HG02870 (cell line): ENCODE results near the gene PDLIM5.
"Not testable (repeated sequence)": the region's sequence is repeated elsewhere in the genome, so short reads cannot be mapped to it uniquely, and the experiment has no call there.

Experiments used
- ATAC-seq: cut with Tn5 transposase; IDR thresholded peaks from one replicate; pipeline ENCODE4 v1.9.1; 2021; ENCODE audit warnings: mild to moderate bottlenecking, moderate library complexity; ENCODE audit not compliant: unreplicated experiment

The PDLIM5 gene

GRCh38 chr4:94459462-94460161 lies 7.9 kb downstream of the PDLIM5 start:
- no peak for ATAC-seq

GRCh38 chr4:94461506-94461905 lies 9.8 kb downstream of the PDLIM5 start:
- no peak for ATAC-seq

GRCh38 chr4:94462572-94462971 lies 10.8 kb downstream of the PDLIM5 start:
- ATAC-seq, result no peak

GRCh38 chr4:94463771-94464170 lies 12.0 kb downstream of the PDLIM5 start:
- no peak for ATAC-seq

GRCh38 chr4:94466371-94466770 lies 14.6 kb downstream of the PDLIM5 start:
- ATAC-seq, result no peak

- no peak for ATAC-seq
These were observed 15.2 kb downstream of the PDLIM5 start for GRCh38 chr4:94466923-94467322.

GRCh38 chr4:94468093-94468769 lies 16.5 kb downstream of the PDLIM5 start:
- no peak for ATAC-seq

- ATAC-seq, result no peak
These were observed 17.6 kb downstream of the PDLIM5 start for GRCh38 chr4:94469221-94469784.

GRCh38 chr4:94470132-94470531 lies 18.4 kb downstream of the PDLIM5 start:
- ATAC-seq, result no peak

- not testable (repeated sequence) for ATAC-seq
These were observed 19.0 kb downstream of the PDLIM5 start for GRCh38 chr4:94470782-94471181.

- ATAC-seq, result no peak
These were observed 20.5 kb downstream of the PDLIM5 start for GRCh38 chr4:94472056-94472826.

- ATAC-seq, result no peak
These were observed 23.3 kb downstream of the PDLIM5 start for GRCh38 chr4:94475050-94475449.

- ATAC-seq, result no peak
These were observed 24.1 kb downstream of the PDLIM5 start for GRCh38 chr4:94475794-94476193.

- no peak for ATAC-seq
These were observed 25.5 kb downstream of the PDLIM5 start for GRCh38 chr4:94477227-94477626.

- ATAC-seq, result not testable (repeated sequence)
These were observed 27.1 kb downstream of the PDLIM5 start for GRCh38 chr4:94478805-94479204.

- ATAC-seq, result no peak
These were observed 27.8 kb downstream of the PDLIM5 start for GRCh38 chr4:94479358-94480141.

GRCh38 chr4:94480362-94480951 lies 28.7 kb downstream of the PDLIM5 start:
- no peak for ATAC-seq

GRCh38 chr4:94483895-94484294 lies 32.2 kb downstream of the PDLIM5 start:
- no peak for ATAC-seq

GRCh38 chr4:94484818-94485217 lies 33.1 kb downstream of the PDLIM5 start:
- ATAC-seq, result no peak

- no peak for ATAC-seq
These were observed 34.6 kb downstream of the PDLIM5 start for GRCh38 chr4:94486372-94486801.
